ACHN (cell line): ENCODE data around the gene LINGO3.

ENCODE experiments used
- DNase-seq: peaks from one replicate; pipeline ENCODE4 v3.0.0-alpha.2; 2015
- in situ Hi-C: cut with HindIII; loops from 2 replicates; pipeline ENCODE4 v1.10.0; 2017; ENCODE audit warnings: low sequenced_read_pairs, low pct_ligation_motif_present, low pct_unique_long_range_greater_than_20kb

LINGO3 gene

GRCh38 chr19:2274185-2274711, 33.7 kb downstream of the LINGO3 start:
- DNase-seq: no peak
- in situ Hi-C loops: no loop called here

- in situ Hi-C loops: no loop called here
These were observed 34.4 kb downstream of the LINGO3 start for GRCh38 chr19:2273356-2274184.

GRCh38 chr19:2271234-2272103, 36.5 kb downstream of the LINGO3 start:
- peak; percentile 62 for DNase-seq
- in situ Hi-C loops: no loop called here

More at GRCh38 chr19:2273356-2274184, 34.4 kb downstream of the LINGO3 start:
- DNase-seq: peak; percentile 65

GRCh38 chr19:2270423-2271233, 37.3 kb downstream of the LINGO3 start:
- in situ Hi-C loops: no loop called here
- DNase-seq: peak; percentile 71

GRCh38 chr19:2270157-2270422, 37.9 kb downstream of the LINGO3 start:
- in situ Hi-C loops: no loop called here
- no peak for DNase-seq

GRCh38 chr19:2269244-2270156, 38.5 kb downstream of the LINGO3 start:
- peak; percentile 92 for DNase-seq
- in situ Hi-C loops: no loop called here

- no peak for DNase-seq
- in situ Hi-C loops: no loop called here
These were observed 39.1 kb downstream of the LINGO3 start for GRCh38 chr19:2268861-2269243.

- no peak for DNase-seq
- in situ Hi-C loops: no loop called here
These were observed 39.5 kb downstream of the LINGO3 start for GRCh38 chr19:2268480-2268830.

GRCh38 chr19:2266183-2266993, 41.6 kb downstream of the LINGO3 start:
- no peak for DNase-seq
- in situ Hi-C loops: no loop called here

GRCh38 chr19:2261438-2262172, 46.3 kb downstream of the LINGO3 start:
- peak; percentile 28 for DNase-seq
- in situ Hi-C loops: no loop called here

- DNase-seq: no peak
- in situ Hi-C loops: no loop called here
These were observed 47.6 kb downstream of the LINGO3 start for GRCh38 chr19:2260341-2260805.

- no peak for DNase-seq
- in situ Hi-C loops: no loop called here
These were observed 48.6 kb downstream of the LINGO3 start for GRCh38 chr19:2259336-2259735.
